H1 (cell line): ENCODE measurements around the gene DIP2C. TPM values are rescaled to one million over a fixed set of nuclear protein-coding genes. Genes with fewer than 3 reads are reported as not detected.

Experiments used
- CHD7 ChIP-seq: fragments of 300-600 bp; sonication (generic); IDR thresholded peaks from 2 replicates; pipeline ENCODE4 v1.7.1; 2012; ENCODE audit warnings: low read length, moderate library complexity, mild to moderate bottlenecking, inconsistent platforms; ENCODE audit not compliant: insufficient replicate concordance
- GABPA ChIP-seq: IDR thresholded peaks from 2 replicates; pipeline ENCODE4 v1.6.1; 2011; ENCODE audit warnings: mild to moderate bottlenecking, low read length, moderate library complexity, borderline replicate concordance; ENCODE audit not compliant: insufficient read depth
- TAF7 ChIP-seq: optimal IDR thresholded peaks from 2 replicates; pipeline ENCODE3; 2011; ENCODE audit warnings: low read depth, mild to moderate bottlenecking, inconsistent platforms, low read length, moderate library complexity, borderline replicate concordance
- TCF12 ChIP-seq: IDR thresholded peaks from 2 replicates; pipeline ENCODE4 v1.6.1; 2011; ENCODE audit warnings: low read depth, mild to moderate bottlenecking, low read length
- USF2 ChIP-seq: IDR thresholded peaks from 2 replicates; pipeline ENCODE4 v1.6.1; 2011; ENCODE audit warnings: low read length, improper control_type of control experiment
- polyA plus RNA-seq, 7 experiments: library from polyadenylated mRNA; depleted of rRNA in 3 of 7; stranded (reverse) in 5 of 7; unstranded in 2 of 7; fragments of >200 nt in 5 of 7; fragments of 200-250 nt in 2 of 7; gene quantifications; 1 replicate in 5 of 7; 2 replicates in 1 of 7; 4 replicates in 1 of 7; pipeline versions ENCODE4 v1.2.1 to v1.2.3, GENCODE V29; 2011 to 2013; ENCODE audit warnings: missing spikeins in 2 of 7, mixed read lengths in 2 of 7
- total RNA-seq: library from RNA; stranded (reverse); fragmentation: NEBNext Ultra II Directional; extraction: Animal tissue kit (Norgen Biotek cat#: 25700); gene quantifications from 2 replicates; pipeline ENCODE4 v1.2.1, GENCODE V29; 2021

The DIP2C gene
- total and polyA plus RNA-seq, 2 of the 8 experiments (the other 6 are each of a cell fraction or from before 2014, with no cell fraction given) = 3.8 to 9.3 TPM

DNA sequence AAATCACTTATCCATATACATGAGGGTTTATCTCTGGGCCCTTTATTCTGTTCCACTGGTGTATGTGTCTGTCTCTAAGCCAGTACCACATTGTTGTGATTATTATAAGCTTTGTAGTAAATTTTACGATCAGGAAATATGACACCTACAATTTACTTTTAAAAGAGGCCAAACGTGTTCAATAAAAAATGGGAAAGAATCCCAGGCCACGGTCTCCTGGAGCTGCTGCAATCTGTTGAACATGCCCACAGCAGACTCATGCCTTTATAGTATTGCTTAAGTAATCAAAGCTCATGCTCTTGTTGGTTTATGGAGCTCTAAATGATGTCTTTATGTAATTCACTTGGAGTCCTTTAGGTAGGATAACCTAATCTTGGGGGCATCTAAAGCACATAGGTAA lies 281.2 kb downstream of the DIP2C start (continued):
- TF ChIP-seq CHD7 = no peak
- no peak for TF ChIP-seq USF2
- no peak for TF ChIP-seq GABPA
- no peak for TF ChIP-seq TAF7
- no peak for TF ChIP-seq TCF12
